ENCODE measurements around the gene ZNF771. TPM values are rescaled to one million over a fixed set of nuclear protein-coding genes. Genes with fewer than 3 reads are reported as not detected.
A peak's percentile ranks its signal among the peaks of the same experiment; 100 is the strongest.

The ZNF771 gene
- total RNA-seq, 6 donors from 2014 or later = 5.2 to 12.3 (median 7.2) TPM

- Histone ChIP-seq H3K4me1 (peaks cover 13 to 19% (median 17%) of the 10 kb centered on the region in 4 donors), H3K4me3 (peak overlapping the region; percentile 45 to 74 (median 73)), H3K27me3 (no peaks in the 10 kb centered on the region), H3K27ac (peak overlapping the region; percentile 97 to 100 (median 100)), H3K36me3 (no peaks in the 10 kb centered on the region), H3K9me3 (no peaks in the 10 kb centered on the region)
- TF ChIP-seq CTCF (IDR thresholded peaks at IDR 0.05) (no peak), EP300 (IDR thresholded peaks at IDR 0.05) (no peak), POLR2AphosphoS5 (IDR thresholded peaks at IDR 0.05) (peak; percentile 79 to 93), POLR2A (IDR thresholded peaks at IDR 0.05) (peak; percentile 56 to 84 (median 80))
- ATAC-seq (ENCODE audit: low FRiP score in 2 of 2) (peak; percentile 90), DNase-seq (peak; percentile 94 to 95)
- 0 to 1% methylated on average over 13 to 39 of the region's 39 CpGs for WGBS, 2 donors
Observed at GRCh38 chr16:30377812-30378235, 29.6 kb upstream of the ZNF771 start.

GRCh38 chr16:30378236-30379157 lies 28.9 kb upstream of the ZNF771 start:
- Histone ChIP-seq H3K4me3 (peak overlapping the region; percentile 40 to 74 (median 73)), H3K4me1 (peaks cover 13 to 19% (median 17%) of the 10 kb centered on the region in 4 donors), H3K27me3 (no peaks in the 10 kb centered on the region), H3K36me3 (no peaks in the 10 kb centered on the region), H3K9me3 (no peaks in the 10 kb centered on the region), H3K27ac (peak overlapping the region; percentile 97 to 100 (median 100))
- TF ChIP-seq POLR2AphosphoS5 (IDR thresholded peaks at IDR 0.05) = peak; percentile 49 to 66
- TF ChIP-seq POLR2A (IDR thresholded peaks at IDR 0.05) = peak in 2 of 4 donors; percentile 54 to 68
- TF ChIP-seq CTCF (IDR thresholded peaks at IDR 0.05) = peak in 3 of 6 experiments; percentile 9 to 45 (median 18)
- no peak for TF ChIP-seq EP300 (IDR thresholded peaks at IDR 0.05)
- ATAC-seq (ENCODE audit: low FRiP score in 2 of 2) (peak; percentile 99), DNase-seq (peak; percentile 100)
- 1% methylated on average over 22 to 54 of the region's 67 CpGs for WGBS, 2 donors

GRCh38 chr16:30379158-30379783 lies 28.1 kb upstream of the ZNF771 start:
- TF ChIP-seq POLR2AphosphoS5 (IDR thresholded peaks at IDR 0.05) (no peak), POLR2A (IDR thresholded peaks at IDR 0.05) (no peak), CTCF (IDR thresholded peaks at IDR 0.05) (peak in 2 of 6 experiments; percentile 18 to 28), EP300 (IDR thresholded peaks at IDR 0.05) (no peak)
- Histone ChIP-seq H3K4me1 (peaks cover 13 to 19% (median 17%) of the 10 kb centered on the region in 4 donors), H3K27me3 (no peaks in the 10 kb centered on the region), H3K4me3 (peak overlapping the region; percentile 40 to 74 (median 73)), H3K9me3 (no peaks in the 10 kb centered on the region), H3K36me3 (no peaks in the 10 kb centered on the region), H3K27ac (peak overlapping the region; percentile 97 to 100 (median 100))
- DNase-seq (no peak), ATAC-seq (ENCODE audit: low FRiP score in 2 of 2) (no peak)
- 40 to 41% methylated on average over 21 of the region's 27 CpGs for WGBS, 2 donors

GRCh38 chr16:30380072-30380802 lies 27.2 kb upstream of the ZNF771 start:
- Histone ChIP-seq H3K36me3 (no peaks in the 10 kb centered on the region), H3K4me1 (peaks cover 13 to 19% (median 17%) of the 10 kb centered on the region in 4 donors), H3K27me3 (no peaks in the 10 kb centered on the region), H3K27ac (peak overlapping the region in 1 of 4 donors; percentile 17), H3K4me3 (no peak overlapping the region), H3K9me3 (no peaks in the 10 kb centered on the region)
- no peak for TF ChIP-seq POLR2AphosphoS5 (IDR thresholded peaks at IDR 0.05)
- TF ChIP-seq CTCF (IDR thresholded peaks at IDR 0.05) = no peak
- TF ChIP-seq POLR2A (IDR thresholded peaks at IDR 0.05) = no peak
- TF ChIP-seq EP300 (IDR thresholded peaks at IDR 0.05) = no peak
- DNase-seq (no peak), ATAC-seq (ENCODE audit: low FRiP score in 2 of 2) (no peak)
- WGBS, 2 donors = 95 to 96% methylated on average over 4 of the region's 4 CpGs
